ENCODE results near the gene SGK1. TPM values are rescaled to one million over a fixed set of nuclear protein-coding genes. Genes with fewer than 3 reads are reported as not detected.

SGK1 gene
- polyA plus RNA-seq (2013, experiment 1 of 2; ENCODE audit: insufficient read length) = 40.2 TPM
- polyA plus RNA-seq (2013, experiment 2 of 2; ENCODE audit: insufficient read length) = 44.8 TPM

DNA sequence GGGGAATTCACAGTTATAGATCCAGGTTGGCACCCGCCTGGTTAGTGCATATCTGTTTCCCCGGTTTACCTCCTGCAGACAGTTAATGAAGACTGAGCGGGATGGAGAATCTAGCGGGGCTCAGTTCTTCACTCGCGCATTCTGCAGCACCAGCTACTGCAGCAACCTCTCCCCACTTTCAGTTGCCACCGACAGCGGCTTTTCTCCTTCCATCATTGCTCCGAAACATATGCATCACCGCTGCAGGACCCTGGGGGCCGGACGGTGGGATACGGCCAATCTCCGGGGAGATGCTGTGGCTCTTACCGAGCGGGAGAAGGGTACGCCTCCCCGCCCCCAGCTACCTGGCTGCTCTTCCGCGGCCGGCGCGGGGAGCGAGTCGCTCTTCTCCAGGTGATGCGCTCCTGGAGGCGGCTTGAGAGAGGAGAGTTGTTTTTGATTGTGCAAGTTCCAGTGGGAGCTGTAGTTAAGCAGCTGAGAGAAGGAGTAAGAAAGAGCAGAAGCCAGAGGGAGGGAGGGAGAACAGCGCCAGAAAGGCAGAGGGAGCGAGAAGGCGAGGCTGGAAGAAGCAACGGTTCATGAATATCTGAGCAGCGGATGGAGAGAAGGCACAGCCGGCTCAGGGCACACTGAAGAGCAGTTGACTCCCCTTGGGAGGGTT is at the start of gene SGK1:
TSS of gene SGK1 (minus strand) at position 642 of the 661 bp plus-strand sequence. CDS start 652 bp downstream, outside the sequence.
- peak; percentile 46 for DNase-seq

GRCh38 chr6:134363323-134364039 is 45.6 kb upstream of the SGK1 start:
- peak; percentile 84 for DNase-seq

GRCh38 chr6:134361011-134361410 is 43.1 kb upstream of the SGK1 start:
- DNase-seq = no peak

DNA sequence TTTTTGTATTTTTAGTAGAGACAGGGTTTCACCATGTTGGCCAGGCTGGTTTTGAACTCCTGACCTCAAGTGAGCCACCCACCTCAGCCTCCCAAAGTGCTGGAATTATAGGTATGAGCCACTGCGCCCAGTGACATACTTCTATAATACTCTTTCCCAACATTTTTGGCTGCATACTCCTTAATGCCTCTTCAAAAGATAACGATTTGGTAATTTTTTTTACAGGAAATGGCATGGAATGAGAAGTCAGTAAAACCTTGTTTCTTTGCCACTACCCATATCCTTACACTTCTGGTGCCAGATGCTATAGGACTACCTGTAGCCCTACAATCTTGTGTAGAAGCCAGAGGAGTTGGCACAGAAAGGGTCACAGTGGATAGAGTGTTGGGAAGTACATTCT is 41.4 kb upstream of the SGK1 start:
- DNase-seq = no peak

DNA sequence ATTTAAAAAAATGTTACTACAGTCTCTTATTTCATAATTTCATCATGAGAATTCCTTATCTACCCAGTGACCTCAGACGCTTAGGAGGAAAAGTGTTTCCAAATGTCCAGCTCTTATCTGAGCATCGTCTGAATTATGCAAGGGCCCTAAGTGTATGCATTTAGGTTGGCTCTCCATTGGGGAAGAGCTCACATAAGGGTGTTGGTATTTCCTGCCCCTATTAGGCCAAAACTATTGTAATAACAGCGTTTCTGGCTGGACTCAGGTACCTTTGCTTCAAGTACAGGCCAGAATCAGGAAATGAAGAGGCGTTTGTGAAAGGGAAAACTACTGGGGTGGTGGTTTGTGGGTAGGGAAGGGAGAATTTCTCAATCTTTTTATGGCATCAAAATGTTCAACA is 40.4 kb upstream of the SGK1 start:
- DNase-seq = peak; percentile 53

DNA sequence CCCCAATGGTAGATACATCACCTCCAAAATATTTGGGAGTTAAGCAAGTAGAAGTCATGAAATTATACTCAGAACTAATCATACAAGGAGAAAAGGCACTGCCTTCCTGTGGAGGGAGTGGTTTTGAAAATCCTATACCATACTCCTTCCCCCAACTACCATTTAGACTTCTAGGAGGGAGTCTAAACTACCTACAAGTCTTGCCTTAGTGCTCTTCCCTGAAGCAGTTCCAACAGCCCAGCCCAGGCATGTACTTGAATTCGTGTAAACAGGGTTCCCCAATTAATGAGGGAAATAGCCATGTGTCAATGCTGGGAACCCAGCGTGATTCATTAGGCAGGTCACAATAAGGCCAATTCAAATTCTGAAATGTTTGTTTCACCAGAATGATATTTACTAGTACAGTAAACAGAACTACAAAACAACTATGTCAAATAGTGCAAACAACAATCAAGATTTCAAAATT is 39.1 kb upstream of the SGK1 start:
- no peak for DNase-seq

- no peak for DNase-seq
Measured at GRCh38 chr6:134356405-134356804, 38.5 kb upstream of the SGK1 start.

- peak; percentile 75 for DNase-seq
Measured at GRCh38 chr6:134352786-134353480, 35.0 kb upstream of the SGK1 start.

- no peak for DNase-seq
Measured at GRCh38 chr6:134351615-134352474, 33.9 kb upstream of the SGK1 start.

- DNase-seq = peak; percentile 95
Measured at GRCh38 chr6:134347885-134348805, 30.2 kb upstream of the SGK1 start.

- no peak for DNase-seq
Measured at GRCh38 chr6:134346932-134347545, 29.1 kb upstream of the SGK1 start.

DNA sequence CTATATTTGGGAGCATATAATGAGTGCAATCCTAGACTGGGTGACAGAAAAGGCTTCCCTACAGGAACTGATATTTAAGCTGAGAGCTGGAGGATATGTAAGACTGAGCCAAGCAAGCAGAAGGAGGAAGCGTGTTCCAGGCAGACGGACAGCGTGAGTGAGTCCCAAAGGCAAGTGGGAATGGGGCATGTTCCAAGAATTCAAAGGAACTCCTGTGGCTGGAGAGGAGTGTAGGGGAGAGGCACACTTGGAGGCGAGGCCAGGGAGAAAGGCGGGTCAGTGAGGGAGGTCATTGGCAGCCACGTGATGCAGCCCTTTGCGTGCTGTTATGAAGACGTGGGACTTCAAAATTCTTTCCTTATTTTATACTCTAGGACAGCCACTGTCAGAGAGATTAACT is 27.9 kb upstream of the SGK1 start:
- DNase-seq = peak; percentile 35

GRCh38 chr6:134343066-134343465 is 25.2 kb upstream of the SGK1 start:
- DNase-seq = no peak

DNA sequence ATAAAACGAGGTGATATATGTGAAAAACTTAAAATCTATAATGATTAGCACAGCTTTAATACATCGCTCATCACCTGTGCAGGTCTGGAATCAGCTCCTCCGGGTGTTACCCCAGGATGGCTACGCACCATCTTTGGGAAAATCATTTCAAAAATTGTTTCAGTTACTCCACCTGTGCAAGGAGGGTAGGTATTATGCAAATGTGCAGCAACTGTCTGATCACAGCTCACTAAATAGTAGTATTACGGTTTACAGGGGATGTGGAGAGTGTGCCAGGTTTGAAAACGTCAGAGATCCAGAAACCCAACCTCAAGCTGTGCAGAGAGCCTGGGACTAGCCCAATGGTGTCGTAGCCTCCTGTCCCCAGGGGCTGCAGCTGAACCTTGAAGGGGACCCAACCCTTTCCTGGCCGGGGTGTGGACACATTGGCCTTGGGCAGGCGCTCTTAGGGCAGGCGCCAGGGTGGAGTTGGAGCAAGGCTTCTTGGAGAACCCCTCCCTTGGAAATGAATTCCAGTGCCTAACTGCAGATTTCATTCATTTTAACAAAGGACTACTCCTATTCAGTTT is 24.2 kb upstream of the SGK1 start:
- no peak for DNase-seq

GRCh38 chr6:134340179-134340975 is 22.5 kb upstream of the SGK1 start:
- DNase-seq = peak; percentile 49

GRCh38 chr6:134339216-134339615 is 21.3 kb upstream of the SGK1 start:
- DNase-seq = no peak

DNA sequence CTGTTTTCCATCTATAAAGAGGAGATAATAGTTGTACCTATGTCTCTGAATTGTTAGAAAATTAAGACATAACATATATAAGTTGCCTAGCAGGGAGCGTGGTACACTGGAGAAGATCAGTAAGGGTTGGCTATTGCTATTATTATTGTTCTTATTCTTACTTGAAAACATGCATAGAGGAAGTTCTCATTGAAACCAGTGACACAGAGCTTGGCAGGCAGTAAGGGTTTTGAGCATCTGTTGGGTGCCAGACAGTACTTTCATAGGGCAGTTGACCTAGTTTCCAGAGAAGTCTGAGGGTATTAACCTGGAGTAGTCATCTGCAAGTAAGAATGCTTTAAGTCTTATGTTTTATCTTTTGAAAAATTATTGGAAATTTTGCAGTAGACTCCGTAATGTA is 13.3 kb upstream of the SGK1 start:
- DNase-seq = no peak

- no peak for DNase-seq
Measured at GRCh38 chr6:134330555-134330954, 12.6 kb upstream of the SGK1 start.

DNA sequence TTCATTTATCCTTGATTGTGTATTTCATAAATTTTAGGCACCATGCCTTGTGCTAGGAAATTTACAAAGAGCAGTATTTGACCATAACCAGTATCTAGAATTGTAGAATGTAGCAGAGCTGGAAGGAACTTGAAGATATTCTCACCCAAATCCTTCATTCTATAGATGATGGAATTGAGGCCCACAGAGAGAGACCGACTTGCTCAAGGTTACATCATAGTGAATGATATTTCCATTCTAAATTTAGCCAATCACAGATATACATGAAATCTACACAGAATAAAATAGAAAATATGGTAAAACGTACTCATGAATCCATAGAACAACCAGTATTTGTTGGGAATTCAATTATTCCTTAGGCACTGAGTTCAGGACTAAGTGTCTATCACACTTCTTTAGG is 10.9 kb upstream of the SGK1 start:
- DNase-seq = no peak

DNA sequence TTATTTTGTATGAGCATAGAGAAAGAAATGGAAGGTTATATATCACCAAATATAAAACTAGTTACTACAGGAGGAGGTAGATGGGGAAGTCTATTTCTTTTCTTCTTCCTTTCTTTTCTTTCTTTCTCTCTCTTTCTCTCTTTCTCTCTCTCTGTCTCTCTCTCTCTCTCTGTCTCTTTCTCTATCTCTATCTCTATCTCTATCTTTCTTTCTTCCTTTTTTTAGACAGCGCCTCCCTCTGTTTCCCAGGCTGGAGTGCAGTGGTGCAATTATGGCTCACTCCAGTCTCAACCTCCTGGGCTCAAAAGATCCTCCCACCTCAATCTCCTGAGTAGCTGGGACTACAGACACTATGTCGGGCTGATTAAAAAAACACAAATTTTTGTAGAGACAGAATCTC is 10.2 kb upstream of the SGK1 start:
- DNase-seq = no peak

Data from fibroblast of skin of scalp (primary cell).